Cerebellar cortex (tissue), 1 donor: ENCODE results near the gene MTUS2.
"Not testable (repeated sequence)": the region's sequence is repeated elsewhere in the genome, so short reads cannot be mapped to it uniquely, and the experiment has no call there.

Source experiments
- DNase-seq: peaks from one replicate; pipeline ENCODE4 v3.0.0-alpha.2; 2015; ENCODE audit warnings: low spot score

The MTUS2 gene

DNA sequence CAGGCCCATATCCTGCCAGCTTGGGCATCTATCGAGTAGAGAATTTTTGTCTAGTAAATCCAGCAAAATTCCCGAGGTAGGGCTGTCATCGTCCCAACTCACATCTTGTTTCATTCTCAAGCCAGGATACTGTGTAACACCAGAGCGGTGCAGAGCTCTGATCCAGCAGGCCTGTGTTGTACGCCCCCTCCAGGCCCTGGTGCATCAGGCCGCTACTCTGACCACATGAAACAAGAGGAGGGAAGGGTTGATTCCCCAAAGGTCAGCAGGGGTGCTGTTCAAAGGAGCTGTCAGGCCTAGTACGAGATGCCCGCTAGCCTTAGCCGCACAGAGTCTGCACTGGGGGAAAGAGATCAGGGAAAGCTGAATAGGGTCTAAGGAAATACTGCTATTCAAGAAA is 499.3 kb downstream of the MTUS2 start:
- no peak for DNase-seq

DNA sequence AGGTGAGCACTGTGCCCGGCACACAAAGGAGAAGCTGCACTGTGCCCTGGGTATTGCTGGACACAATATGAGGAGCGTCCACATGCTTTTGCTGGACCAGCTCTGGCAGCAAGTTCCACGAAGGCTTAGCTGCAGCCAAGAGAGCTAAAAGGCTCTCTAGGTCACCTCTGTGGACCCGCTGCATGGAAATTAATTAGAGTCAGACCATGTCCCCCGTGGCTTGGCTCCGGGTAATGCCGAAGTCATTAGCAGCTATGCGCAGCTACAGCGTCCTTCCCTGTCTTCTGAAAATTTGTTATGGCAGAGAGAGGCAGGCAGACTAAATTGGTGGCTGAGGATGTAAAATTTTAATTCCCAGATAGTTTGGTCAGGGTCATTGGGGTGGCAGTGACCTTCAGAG is 503.8 kb downstream of the MTUS2 start:
- no peak for DNase-seq

DNA sequence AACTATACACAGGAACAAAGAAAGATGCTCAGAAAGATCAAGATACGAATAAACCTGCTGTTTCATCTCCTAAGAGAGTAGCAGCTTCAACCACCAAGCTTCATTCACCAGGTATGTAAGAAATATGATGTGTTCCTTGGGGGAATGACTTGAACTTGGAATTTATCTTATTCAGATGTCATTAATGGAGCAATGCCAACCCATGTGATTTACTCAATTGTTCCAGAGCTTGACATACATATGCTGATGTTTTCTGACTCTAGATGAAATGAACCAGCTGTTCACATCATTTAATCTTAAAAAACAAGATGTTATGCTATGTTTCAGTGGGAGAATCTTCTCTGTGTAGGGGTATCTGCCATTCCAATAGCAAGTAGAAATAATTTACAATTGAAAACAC is 504.5 kb downstream of the MTUS2 start:
- DNase-seq: no peak

DNA sequence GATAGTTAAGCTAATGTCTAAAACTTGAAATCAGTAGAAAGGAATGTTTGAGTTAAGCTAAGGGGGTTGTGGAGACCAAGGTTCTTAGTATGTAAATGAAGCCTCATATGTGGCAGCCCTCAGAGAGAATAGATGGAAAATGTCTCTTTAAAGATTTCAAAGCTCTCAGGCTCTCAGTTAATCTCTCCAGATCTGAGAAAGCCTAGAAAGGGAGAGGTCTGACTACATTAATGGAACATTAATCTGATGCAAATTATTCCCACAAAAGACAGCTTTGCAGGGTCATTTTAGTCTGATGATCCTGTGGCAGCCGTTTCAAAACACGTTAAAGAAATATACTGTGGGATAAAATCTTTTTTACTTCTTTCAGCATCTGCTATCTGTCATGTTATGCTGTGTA is 508.4 kb downstream of the MTUS2 start:
- no peak for DNase-seq

DNA sequence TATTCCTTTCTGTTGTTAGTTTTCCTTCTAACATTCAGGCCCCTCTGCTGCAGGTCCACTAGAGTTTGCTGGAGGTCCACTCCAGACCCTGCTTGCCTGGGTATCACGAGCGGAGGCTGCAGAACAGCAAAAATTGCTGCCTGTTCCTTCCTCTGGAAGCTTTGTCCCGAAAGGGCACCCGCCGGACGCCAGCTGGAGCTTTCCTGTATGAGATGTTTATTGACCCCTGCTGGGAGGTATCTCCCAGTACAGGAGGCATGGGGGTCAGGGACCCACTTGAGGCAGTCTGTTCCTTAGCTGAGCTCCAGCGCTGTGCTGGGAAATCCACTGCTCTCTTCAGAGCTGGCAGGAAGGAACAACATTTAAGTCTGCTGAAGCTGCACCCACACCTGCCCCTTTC is 516.2 kb downstream of the MTUS2 start:
- no peak for DNase-seq

DNA sequence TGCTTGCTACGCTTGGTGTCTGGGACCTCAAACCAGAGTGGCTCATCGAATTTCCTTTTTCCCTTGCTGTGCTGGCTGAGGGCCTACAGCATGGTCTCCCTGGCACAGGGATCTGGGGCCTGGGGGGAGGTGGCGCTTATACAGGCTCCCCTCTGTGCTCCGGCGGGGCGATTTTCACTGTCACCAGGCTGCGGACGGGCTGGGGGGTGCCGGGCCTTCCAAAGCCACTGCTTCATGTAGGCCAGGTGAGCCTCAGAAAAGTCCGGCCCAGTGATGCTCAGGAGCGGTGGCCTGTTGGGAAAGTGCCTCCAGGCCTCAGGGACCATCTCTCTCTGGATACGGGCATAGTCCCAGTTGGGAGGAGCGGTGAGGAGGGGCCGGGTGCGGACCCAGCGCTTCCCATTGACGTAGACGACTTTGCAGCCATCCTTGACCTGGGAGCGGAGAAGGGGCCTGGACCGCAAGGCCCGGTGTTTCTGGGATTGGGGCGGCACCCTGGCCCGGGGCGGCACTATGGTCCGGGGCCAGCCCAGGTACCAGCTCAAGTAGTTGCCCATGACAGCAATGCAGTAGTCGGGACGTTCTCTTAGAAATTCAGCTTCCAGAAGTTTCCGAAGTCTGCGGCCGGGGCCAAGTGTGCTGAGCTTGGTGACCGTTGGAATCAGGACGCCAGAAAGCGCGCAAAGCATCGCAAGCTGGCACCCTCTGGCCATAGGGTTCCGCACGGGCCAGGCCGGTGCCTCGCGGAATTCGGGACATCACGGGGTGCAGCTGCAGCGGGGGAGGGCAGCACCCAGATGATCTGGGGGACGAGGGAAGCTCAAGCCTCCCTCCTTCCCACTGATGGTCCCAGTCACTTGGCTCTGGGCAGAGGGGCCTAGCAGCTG is 519.5 kb downstream of the MTUS2 start:
- no peak for DNase-seq

DNA sequence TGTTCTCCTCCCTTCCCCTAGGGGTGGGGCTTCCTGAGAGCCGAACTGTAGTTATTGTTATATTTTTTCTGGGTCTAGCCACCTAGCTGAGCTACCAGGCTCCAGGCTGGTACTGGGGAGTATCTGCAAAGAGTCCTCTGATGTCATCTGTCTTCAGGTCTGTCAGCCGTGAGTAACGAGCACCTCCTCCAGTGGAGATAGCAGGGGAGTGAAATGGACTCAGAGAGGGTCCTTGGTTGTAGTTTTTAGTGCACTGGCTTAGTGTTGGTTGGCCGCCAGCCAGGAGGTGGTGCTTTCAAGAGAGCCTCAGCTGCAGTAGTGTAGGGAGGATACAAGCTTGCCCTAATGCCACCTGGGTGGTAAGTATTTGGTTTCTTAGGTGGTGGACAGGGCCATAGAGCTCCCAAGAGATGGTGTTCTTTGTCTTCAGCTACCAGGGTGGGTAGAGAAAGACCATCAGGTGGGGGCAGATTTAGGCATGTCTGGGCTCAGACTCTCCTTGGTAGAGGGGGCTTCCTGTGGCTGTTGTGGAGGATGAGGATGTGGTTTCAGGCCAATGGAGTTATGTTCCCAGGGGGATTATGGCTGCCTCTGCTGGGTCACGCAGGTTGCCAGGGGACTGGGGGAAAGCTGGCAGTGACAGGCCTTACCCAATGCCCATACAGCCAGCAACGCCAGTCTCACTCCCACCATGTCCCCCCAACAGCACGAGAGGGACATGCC is 525.9 kb downstream of the MTUS2 start:
- DNase-seq: not testable (repeated sequence)

DNA sequence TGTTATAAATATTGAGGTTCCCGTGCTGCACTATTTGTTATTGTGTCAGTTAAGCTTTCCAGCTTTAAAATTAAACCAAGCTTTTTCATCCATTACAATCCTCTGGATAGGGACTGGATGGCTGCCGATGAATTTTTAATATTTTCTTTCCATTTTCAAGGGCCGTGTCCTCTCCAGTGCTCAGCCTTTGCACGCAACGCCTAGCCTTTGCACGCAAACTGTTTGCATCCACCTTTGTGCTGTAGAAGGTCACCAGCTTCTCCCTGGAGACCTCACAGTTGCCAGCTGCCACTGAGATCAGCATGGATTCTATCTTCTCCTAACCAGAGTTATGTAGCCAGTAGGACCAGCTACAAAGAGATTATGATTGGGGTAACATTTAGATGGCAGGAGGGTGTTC is 534.9 kb downstream of the MTUS2 start:
- DNase-seq: no peak

DNA sequence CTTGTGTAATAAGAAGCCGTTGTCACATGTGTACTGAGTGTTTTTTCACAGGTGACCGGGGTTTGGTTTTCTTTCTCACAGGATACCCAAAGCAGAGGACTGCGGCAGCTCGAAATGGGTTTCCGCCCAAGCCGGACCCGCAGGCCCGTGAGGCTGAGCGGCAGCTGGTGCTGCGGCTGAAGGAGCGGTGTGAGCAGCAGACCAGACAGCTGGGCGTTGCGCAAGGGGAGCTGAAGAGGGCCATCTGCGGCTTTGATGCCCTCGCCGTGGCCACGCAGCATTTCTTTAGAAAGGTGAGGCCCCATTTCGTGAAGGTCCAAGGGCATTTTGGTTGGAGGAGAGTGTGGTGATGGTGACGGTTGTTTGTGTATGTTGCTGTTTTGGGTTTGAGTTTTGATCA is 539.0 kb downstream of the MTUS2 start:
- no peak for DNase-seq

DNA sequence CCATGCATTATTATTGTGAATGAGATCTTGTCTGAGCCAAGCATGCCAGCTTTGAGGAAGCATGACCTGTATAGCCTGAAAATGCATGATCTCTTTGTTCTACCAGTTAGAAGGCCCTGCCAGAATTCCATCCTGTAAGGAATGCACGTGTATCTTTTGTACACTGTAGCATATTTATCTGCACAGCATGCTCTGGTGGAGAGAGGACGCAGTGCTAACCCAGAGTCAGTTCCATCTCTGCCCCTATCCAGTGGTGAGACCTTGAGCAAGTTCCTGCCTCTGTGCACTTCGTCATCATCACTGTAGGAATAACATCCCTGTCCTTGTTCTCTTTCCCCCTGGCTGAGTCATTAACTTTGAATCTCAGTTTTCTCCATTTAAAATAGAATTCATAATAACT is 541.6 kb downstream of the MTUS2 start:
- DNase-seq: no peak

DNA sequence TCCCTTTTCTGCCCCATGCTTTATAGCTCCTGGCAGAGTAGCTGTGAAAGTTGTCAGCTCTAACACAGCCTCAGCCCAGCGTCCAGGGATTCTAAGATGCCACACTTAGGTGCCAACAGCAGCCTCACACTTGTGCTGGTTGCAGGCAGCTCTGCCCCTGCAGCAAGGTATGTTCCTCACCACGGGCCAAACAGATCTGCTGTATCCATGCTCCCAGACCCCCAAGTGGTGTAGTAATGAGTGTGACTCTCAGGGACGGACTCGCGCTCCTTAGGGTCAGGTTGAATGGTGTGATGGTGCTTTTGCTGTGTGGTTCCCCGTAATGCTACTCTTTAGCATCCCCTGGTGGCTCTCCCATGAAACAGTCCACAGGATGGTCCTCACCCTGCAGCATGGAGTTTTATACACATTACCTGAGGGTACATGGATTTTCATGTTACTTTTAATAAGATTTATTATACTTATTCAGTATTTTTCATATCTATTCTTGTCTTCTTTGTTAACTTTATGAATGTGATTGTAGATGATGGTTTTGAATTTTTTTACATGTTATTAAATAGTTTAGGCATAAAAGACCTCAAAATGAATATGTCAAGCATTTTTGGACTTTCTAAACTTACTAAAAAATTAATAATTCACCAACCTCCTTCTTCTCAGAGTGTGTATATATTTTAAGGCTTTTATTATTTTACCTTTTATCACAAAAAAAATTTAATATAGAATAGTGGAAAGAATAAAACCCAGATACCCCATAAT is 542.9 kb downstream of the MTUS2 start:
- peak; percentile 79 for DNase-seq

DNA sequence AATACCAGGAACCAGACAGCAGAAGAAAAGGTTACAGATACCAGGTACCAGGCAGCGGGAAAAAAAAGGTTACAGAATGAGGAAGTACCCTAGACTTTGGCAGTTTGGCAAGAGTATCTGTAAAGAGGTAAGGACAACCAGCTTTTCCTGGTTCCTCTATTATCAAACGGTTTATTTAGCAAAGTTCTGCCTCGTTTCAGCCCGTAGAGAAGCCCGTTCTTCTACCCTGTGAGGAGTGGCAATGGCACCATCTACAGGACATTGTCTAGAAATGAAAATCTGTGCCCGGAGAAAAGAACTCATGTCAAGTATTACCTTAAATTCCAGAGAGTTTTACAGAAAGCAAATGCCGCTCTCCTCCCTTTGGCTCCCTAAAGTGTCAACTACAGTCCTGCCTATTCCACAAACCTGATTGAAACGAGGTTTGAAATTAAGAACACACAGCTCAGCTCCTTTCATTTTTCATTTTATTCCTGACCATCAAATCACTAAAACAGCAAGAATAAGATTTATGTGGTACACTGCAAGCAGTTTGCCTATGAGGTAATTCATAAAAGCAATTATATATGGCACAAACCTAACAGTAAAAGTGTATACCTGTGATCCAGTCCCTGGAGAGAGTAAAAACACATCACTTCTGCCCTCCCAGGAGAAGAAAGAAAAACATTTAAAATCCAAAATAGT is 549.1 kb downstream of the MTUS2 start:
- DNase-seq: peak; percentile 67

DNA sequence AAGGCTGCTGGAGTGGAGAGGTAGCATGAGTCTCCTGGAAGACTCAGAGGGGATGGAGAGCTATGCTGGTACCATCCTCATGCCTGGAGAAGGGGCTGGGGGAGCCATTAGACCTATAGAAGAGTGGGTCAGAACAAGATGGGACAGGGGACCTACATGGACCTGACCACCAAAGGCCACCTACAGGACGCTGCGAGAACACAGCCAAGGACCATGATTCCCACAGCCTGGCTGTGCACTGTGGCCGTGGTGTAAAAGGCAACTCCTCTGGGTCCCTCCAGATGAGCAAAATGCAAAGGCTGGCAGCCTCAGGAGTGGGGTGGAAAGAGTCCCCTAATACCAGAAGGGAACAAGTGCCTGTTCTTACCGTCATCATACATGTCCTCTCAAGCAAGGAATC is 559.1 kb downstream of the MTUS2 start:
- no peak for DNase-seq

DNA sequence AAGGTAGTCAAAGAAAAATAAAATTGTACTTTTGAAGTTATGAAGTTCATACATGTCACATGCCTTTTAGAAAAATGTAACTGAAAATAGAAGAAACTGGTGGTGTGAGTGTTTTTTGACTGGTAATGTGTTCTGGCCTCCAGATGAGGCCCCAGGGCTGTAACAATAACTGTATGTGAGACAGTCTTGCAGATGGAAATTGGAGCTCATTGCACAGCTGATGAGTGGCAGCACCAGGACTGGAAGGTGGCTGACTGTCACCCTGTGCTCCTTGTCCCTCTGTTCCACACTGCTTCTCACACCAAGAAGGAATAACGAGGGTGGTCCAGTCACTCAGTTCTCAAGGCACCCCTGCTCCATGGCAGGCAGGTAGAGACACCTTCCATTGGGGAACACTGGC is 559.7 kb downstream of the MTUS2 start:
- DNase-seq: no peak

DNA sequence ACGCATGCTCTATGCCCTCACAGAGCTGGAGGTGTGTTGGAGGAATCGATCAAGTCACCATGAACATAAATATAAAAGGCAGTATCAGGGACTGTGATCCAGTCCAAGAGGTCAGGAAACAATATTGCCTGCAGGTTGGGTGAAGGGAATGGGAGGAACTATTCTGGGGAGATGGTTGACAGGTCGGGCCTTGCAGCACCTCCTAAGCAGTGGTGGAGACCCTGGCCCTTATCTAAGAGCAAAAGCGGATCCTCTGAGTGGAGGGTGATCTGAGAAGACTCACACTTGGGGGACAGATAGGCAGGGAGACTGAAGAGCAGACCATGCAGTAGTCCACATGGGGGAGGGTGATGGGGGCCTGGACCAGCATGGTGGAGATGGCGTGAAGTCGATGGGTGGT is 561.9 kb downstream of the MTUS2 start:
- no peak for DNase-seq

DNA sequence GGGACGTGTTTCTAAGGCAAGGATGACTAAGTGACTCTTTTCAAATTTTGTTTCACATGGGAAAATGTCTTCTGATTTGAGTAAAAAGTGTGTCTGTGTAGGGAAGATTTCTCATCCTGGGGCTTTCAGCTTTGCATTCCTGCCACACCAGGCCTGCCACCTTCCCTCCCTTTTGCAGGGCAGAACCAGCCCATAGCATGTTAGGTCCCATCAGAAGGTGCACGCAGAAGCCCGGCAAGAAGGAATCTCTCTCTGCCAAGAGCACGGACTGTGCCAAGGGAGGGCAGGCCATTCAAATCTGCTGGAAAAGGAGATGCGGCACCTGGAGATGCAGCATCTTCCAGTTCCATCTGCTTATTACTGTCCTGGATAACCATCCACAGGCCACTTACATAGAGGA is 563.3 kb downstream of the MTUS2 start:
- DNase-seq: no peak

DNA sequence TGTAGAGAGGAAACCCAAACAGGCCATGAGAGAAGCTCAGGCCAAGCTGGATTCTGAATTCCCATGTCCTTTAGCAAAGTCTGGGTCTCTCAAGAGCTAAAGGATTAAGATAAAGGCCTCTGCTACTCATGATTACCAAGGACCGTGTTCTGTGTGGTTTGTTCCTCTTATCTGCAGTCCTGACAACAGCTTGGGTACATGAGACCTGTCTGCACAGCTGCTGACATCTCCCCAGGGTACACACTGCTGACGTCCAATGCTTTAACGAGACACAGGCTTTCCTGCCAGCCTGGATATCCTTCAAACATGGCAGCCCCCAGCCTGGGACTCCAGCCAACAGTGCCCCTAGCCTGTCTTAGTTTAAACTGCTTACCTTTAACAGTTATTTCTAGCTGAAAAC is 564.3 kb downstream of the MTUS2 start:
- no peak for DNase-seq

DNA sequence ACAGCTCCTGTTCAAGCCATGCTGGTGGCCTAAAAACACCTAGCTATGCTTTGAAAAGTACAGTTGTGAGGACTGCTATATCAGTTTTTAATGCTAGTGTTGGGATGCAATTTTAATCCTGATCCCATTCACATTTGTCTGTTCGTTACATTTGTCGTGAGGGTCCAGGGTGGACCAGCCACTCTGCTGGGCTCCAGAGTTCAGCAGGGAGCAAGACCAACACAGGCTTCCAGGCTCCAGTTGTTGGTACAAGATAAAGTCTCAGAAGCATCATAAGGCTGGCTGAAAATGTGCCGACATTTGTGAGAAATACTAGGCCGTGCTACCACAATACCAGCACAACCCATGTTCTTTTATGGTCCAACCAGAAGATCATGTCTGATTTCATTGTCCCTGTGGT is 564.7 kb downstream of the MTUS2 start:
- no peak for DNase-seq

DNA sequence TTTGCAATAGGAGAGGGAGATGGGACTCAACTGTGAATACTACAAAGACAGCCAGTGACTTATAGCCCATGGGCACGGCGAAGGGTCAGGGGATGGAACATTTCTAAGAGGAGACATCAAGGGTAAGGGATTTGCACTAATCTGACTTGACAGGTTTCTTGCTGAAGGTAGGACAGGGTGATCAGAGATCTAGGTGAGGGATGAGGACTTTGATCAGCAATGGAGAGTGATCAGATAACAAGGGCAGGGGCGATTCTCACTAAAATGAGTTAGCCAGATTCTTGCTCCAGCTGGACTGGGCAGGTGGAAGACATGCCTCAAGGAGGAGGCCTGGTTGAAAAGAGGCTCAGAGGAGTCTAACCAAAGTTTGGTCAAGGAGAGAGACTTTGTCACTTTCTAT is 566.1 kb downstream of the MTUS2 start:
- DNase-seq: no peak

DNA sequence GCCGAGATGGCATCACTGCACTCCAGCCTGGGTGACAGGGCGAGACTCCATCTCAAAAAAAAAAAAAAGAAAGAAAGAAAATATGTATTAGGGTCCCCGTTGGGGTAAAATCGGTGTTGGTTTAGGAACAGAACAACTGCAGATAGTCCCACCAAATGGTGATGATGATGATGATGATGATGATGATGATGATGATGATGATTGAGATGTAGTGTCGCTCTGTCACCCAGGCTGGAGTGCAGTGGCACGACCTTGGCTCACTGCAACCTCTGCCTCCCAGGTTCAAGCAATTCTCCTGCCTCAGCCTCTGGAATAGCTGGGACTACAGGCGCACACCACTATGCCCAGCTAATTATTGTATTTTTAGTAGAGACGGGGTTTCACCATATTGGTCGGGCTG is 570.5 kb downstream of the MTUS2 start:
- not testable (repeated sequence) for DNase-seq

DNA sequence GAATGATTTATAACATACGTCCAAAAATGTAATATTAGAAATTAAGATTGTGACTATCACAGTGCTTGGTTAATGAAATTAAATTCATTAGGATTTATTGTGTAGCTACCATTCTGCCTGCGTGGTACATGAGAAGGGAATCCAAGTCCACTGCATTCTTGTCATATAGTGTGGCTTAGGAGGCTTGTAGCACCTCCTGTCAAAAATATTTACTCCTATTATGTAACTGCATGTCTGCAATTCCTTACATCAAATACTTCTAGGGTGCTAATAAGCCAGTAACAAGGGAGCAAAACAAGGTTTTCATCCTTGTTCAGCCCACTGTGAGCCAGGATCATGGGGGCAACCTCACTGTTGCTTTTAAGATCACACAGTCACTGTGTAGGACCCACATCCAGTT is 576.3 kb downstream of the MTUS2 start:
- no peak for DNase-seq

DNA sequence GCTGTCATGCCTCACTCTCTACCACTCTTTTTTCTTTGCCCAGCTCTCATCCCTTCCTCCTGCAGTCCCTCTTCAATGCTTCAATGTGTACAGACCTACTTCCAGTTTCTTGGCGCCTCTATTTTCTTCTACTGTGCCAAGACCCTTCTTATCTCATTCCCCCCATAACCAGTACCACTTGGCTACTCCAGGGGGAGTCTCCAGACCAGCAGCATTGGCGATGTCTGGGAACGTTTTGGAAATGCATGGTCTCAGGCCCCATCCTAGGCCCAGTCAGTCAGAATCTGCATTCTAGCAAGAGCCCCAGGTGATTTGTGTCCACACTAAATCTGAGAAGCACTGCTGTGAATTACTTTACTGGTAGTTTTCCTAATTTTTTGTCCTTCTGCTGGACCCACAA is 577.1 kb downstream of the MTUS2 start:
- no peak for DNase-seq
